H9 (cell line): ENCODE data around the gene MUC5AC. TPM values are rescaled to one million over a fixed set of nuclear protein-coding genes. Genes with fewer than 3 reads are reported as not detected.

ENCODE experiments used
- DNase-seq: peaks from one replicate; pipeline ENCODE4 v3.0.0-alpha.2; 2017
- H2AFZ ChIP-seq: one replicate; pipeline ENCODE4 v1.6.1; 2013; ENCODE audit warnings: mild to moderate bottlenecking, low read length, control low read depth, moderate library complexity
- H2AK5ac ChIP-seq: 2 replicates; pipeline ENCODE4 v1.6.1; 2013; ENCODE audit warnings: low read length, control low read depth, mixed read lengths; ENCODE audit not compliant: insufficient read length
- H2BK120ac ChIP-seq: one replicate; pipeline ENCODE4 v1.6.1; 2013; ENCODE audit warnings: low read depth, mild to moderate bottlenecking, low read length, control low read depth, inconsistent platforms; ENCODE audit not compliant: poor library complexity, severe bottlenecking
- H2BK12ac ChIP-seq: 2 replicates; pipeline ENCODE4 v1.6.1; 2013; ENCODE audit warnings: low read length, control low read depth, mixed read lengths, low read depth; ENCODE audit not compliant: insufficient read length
- H2BK15ac ChIP-seq: 2 replicates; pipeline ENCODE4 v1.6.1; 2013; ENCODE audit warnings: low read depth, low read length, control low read depth
- H2BK20ac ChIP-seq: one replicate; pipeline ENCODE4 v1.6.1; 2013; ENCODE audit warnings: low read depth, mild to moderate bottlenecking, low read length, control low read depth, inconsistent platforms; ENCODE audit not compliant: poor library complexity, severe bottlenecking
- H2BK5ac ChIP-seq: 2 replicates; pipeline ENCODE4 v1.6.1; 2013; ENCODE audit warnings: low read length, control low read depth, mixed read lengths; ENCODE audit not compliant: insufficient read length
- H3K14ac ChIP-seq: 2 replicates; pipeline ENCODE4 v1.6.1; 2013; ENCODE audit warnings: low read length, control low read depth; ENCODE audit not compliant: insufficient read depth
- H3K18ac ChIP-seq: 2 replicates; pipeline ENCODE4 v1.6.1; 2013; ENCODE audit warnings: low read depth, mild to moderate bottlenecking, mixed read lengths, low read length, control low read depth; ENCODE audit not compliant: insufficient read length
- H3K23ac ChIP-seq: 2 replicates; pipeline ENCODE4 v1.6.1; 2013; ENCODE audit warnings: low read length, control low read depth, mixed read lengths, low read depth; ENCODE audit not compliant: insufficient read length
- H3K23me2 ChIP-seq: 2 replicates; pipeline ENCODE4 v1.6.1; 2013; ENCODE audit warnings: low read depth, mild to moderate bottlenecking, mixed read lengths, low read length, control low read depth; ENCODE audit not compliant: insufficient read length, poor library complexity, severe bottlenecking
- H3K27ac ChIP-seq: 2 replicates; pipeline ENCODE4 v1.5.1; 2013; ENCODE audit warnings: low read length, control low read depth, mixed read lengths, low read depth; ENCODE audit not compliant: insufficient read length
- H3K27me3 ChIP-seq: 2 replicates; pipeline ENCODE4 v1.6.1; 2013; ENCODE audit warnings: low read length, control low read depth, inconsistent platforms; ENCODE audit not compliant: insufficient read depth
- H3K4ac ChIP-seq: 2 replicates; pipeline ENCODE4 v1.6.1; 2013; ENCODE audit warnings: low read depth, mild to moderate bottlenecking, control low read depth, inconsistent platforms, low read length, moderate library complexity
- H3K4me1 ChIP-seq: 2 replicates; pipeline ENCODE4 v1.6.1; 2013; ENCODE audit warnings: low read length, control low read depth, inconsistent platforms; ENCODE audit not compliant: insufficient read depth
- H3K4me2 ChIP-seq: 2 replicates; pipeline ENCODE4 v1.6.1; 2013; ENCODE audit warnings: low read length, control low read depth, mixed read lengths; ENCODE audit not compliant: insufficient read length, insufficient read depth
- H3K56ac ChIP-seq: 2 replicates; pipeline ENCODE4 v1.6.1; 2013; ENCODE audit warnings: low read depth, mild to moderate bottlenecking, mixed read lengths, low read length, control low read depth; ENCODE audit not compliant: insufficient read length
- H3K79me1 ChIP-seq: 2 replicates; pipeline ENCODE4 v1.6.1; 2013; ENCODE audit warnings: low read depth, mild to moderate bottlenecking, moderate library complexity, low read length, control low read depth, inconsistent platforms; ENCODE audit not compliant: insufficient read depth, poor library complexity, severe bottlenecking
- H3K79me2 ChIP-seq: 2 replicates; pipeline ENCODE4 v1.6.1; 2013; ENCODE audit warnings: low read length, control low read depth, inconsistent platforms; ENCODE audit not compliant: insufficient read depth
- H3K9ac ChIP-seq: 2 replicates; pipeline ENCODE4 v1.6.1; 2013; ENCODE audit warnings: low read length, control low read depth, mixed read lengths; ENCODE audit not compliant: insufficient read length; ENCODE audit errors: extremely low read depth
- H3K9me3 ChIP-seq: one replicate; pipeline ENCODE4 v1.6.1; 2013; ENCODE audit warnings: low read depth, low read length, inconsistent platforms; ENCODE audit not compliant: control insufficient read depth
- H3T11ph ChIP-seq: one replicate; pipeline ENCODE4 v1.6.1; 2013; ENCODE audit warnings: mild to moderate bottlenecking, low read length, control low read depth, inconsistent platforms
- H4K20me1 ChIP-seq: one replicate; pipeline ENCODE4 v1.6.1; 2013; ENCODE audit not compliant: control insufficient read depth, insufficient read length, insufficient read depth
- H4K5ac ChIP-seq: 2 replicates; pipeline ENCODE4 v1.6.1; 2013; ENCODE audit warnings: low read depth, mild to moderate bottlenecking, mixed read lengths, low read length, control low read depth; ENCODE audit not compliant: insufficient read length
- H4K8ac ChIP-seq: replicated peaks from 2 replicates; pipeline ENCODE4 v1.6.1; 2013; ENCODE audit warnings: low read length, control low read depth, mixed read lengths, low read depth; ENCODE audit not compliant: insufficient read length
- H4K91ac ChIP-seq: 2 replicates; pipeline ENCODE4 v1.6.1; 2013; ENCODE audit warnings: low read depth, mild to moderate bottlenecking, moderate library complexity, mixed read lengths, low read length, control low read depth; ENCODE audit not compliant: insufficient read length
- H3K27ac Mint-ChIP-seq, 3 experiments: 2 replicates in 2 of 3; 3 replicates in 1 of 3; pipeline ENCODE4 v1.8.0; 2020 to 2021; ENCODE audit warnings: mixed read lengths in 3 of 3, mild to moderate bottlenecking in 1 of 3, moderate library complexity in 1 of 3
- H3K27me3 Mint-ChIP-seq: 2 replicates; pipeline ENCODE4 v1.8.0; 2021; ENCODE audit warnings: low read depth, mild to moderate bottlenecking, moderate library complexity, mixed read lengths
- H3K36me3 Mint-ChIP-seq, 3 experiments: 2 replicates in 2 of 3; 3 replicates in 1 of 3; pipeline ENCODE4 v1.8.0; 2020 to 2021; ENCODE audit warnings: low read depth in 3 of 3, mixed read lengths in 3 of 3; ENCODE audit not compliant: insufficient read depth in 1 of 3
- H3K4me1 Mint-ChIP-seq, 2 experiments: 2 replicates each; pipeline ENCODE4 v1.8.0; 2020; ENCODE audit warnings: mixed read lengths in 2 of 2
- H3K4me3 Mint-ChIP-seq, 2 experiments: 2 replicates in 1 of 2; 3 replicates in 1 of 2; pipeline ENCODE4 v1.8.0; 2020 to 2021; ENCODE audit warnings: mild to moderate bottlenecking in 2 of 2, mixed read lengths in 2 of 2, moderate library complexity in 1 of 2
- H3K9me3 Mint-ChIP-seq, 2 experiments: 2 replicates in 1 of 2; 3 replicates in 1 of 2; pipeline ENCODE4 v1.8.0; 2020; ENCODE audit warnings: mild to moderate bottlenecking in 2 of 2, mixed read lengths in 2 of 2, moderate library complexity in 1 of 2
- WGBS: extraction: QIAGEN DNeasy Blood & Tissue Kit; methylation state at CpG from one replicate; pipeline ENCODE4 v1.1.7; 2013; ENCODE audit warnings: missing lambda C conversion rate, low lambda C conversion rate, mixed read lengths; ENCODE audit not compliant: insufficient read length; ENCODE audit errors: extremely low coverage; 5-methylcytosine and 5-hydroxymethylcytosine counted together
- total RNA-seq: library from RNA; stranded (reverse); gene quantifications from 2 replicates; pipeline ENCODE4 v1.2.1, GENCODE V29; 2021
- TF ChIP-seq, protein P1 (sequence below): fragments of 200-600 bp; sonication (generic); conservative IDR thresholded peaks from 3 replicates; pipeline ENCODE4 v1.8.0; 2021; ENCODE audit warnings: antibody characterized with exemption, mild to moderate bottlenecking

The MUC5AC gene
- total RNA-seq, 1 experiment from 2014 or later, result not detected

DNA sequence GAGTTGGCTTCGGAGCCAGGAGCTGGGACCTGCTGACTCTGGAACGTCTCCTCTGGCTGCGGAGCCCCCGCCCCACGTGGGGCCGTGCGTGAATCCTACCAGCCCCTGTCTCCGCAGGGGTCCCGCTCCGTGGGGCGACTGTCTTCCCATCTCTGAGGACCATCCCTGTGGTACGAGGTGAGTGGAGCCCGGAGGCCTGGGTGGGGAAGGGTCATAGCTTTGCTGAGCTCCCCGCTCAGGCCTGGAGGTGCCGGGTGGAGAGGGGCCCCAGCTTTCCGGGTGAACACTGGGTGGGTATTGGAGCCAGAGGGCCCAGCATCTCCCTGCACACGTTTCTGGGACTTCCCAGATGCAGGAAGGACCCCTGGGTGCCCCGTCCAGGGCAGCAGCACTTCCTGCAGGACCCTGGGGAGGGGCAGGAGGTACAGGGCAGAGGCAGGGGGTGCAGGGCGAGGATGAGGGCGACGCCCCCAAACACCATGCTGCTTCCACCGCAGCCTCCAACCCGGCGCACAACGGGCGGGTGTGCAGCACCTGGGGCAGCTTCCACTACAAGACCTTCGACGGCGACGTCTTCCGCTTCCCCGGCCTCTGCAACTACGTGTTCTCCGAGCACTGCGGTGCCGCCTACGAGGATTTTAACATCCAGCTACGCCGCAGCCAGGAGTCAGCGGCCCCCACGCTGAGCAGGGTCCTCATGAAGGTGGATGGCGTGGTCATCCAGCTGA is 3.8 kb downstream of the MUC5AC start:
- Histone ChIP-seq H3K23ac (no peak overlapping the region), H2BK120ac (no peak overlapping the region), H3K14ac (no peak overlapping the region; the same call in 1 of the 2 replicates), H3K18ac (no peak overlapping the region), H2BK5ac (no peak overlapping the region), H3K4me2 (no peak overlapping the region), H4K5ac (no peak overlapping the region), H2BK15ac (no peak overlapping the region), H3K56ac (no peak overlapping the region), H3K23me2 (no peaks in the 10 kb centered on the region), H3K79me1 (no peaks in the 10 kb centered on the region), H3K27ac (no peak overlapping the region), H3K79me2 (no peaks in the 10 kb centered on the region), H4K8ac (no peak overlapping the region), H3K4ac (no peak overlapping the region), H3K9me3 (no peaks in the 10 kb centered on the region), H4K91ac (no peak overlapping the region), H2BK12ac (no peak overlapping the region), H3K9ac (no peak overlapping the region), H2AK5ac (no peak overlapping the region), H3K4me1 (no peaks in the 10 kb centered on the region), H2AFZ (no peak overlapping the region), H2BK20ac (no peak overlapping the region), H3T11ph (no peak overlapping the region), H4K20me1 (no peaks in the 10 kb centered on the region), H3K27me3 (no peaks in the 10 kb centered on the region)
- Mint-ChIP-seq H3K9me3 (no peaks in the 10 kb centered on the region), H3K27ac (no peak overlapping the region), H3K4me1 (no peaks in the 10 kb centered on the region), H3K27me3 (peaks cover 5% of the 10 kb centered on the region), H3K4me3 (no peak overlapping the region), H3K36me3 (no peaks in the 10 kb centered on the region)
- no peak for DNase-seq
- no CpG with 5 or more reads among the region's 42 CpGs for WGBS
- TF ChIP-seq, protein P1, sequence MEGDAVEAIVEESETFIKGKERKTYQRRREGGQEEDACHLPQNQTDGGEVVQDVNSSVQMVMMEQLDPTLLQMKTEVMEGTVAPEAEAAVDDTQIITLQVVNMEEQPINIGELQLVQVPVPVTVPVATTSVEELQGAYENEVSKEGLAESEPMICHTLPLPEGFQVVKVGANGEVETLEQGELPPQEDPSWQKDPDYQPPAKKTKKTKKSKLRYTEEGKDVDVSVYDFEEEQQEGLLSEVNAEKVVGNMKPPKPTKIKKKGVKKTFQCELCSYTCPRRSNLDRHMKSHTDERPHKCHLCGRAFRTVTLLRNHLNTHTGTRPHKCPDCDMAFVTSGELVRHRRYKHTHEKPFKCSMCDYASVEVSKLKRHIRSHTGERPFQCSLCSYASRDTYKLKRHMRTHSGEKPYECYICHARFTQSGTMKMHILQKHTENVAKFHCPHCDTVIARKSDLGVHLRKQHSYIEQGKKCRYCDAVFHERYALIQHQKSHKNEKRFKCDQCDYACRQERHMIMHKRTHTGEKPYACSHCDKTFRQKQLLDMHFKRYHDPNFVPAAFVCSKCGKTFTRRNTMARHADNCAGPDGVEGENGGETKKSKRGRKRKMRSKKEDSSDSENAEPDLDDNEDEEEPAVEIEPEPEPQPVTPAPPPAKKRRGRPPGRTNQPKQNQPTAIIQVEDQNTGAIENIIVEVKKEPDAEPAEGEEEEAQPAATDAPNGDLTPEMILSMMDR, result no peak
